A549 (cell line): ENCODE measurements around the gene CCDC9. TPM values are rescaled to one million over a fixed set of nuclear protein-coding genes. Genes with fewer than 3 reads are reported as not detected.
"Not testable (repeated sequence)": the region's sequence is repeated elsewhere in the genome, so short reads cannot be mapped to it uniquely, and the experiment has no call there.

Source experiments
- ATAC-seq, 2 experiments: fragments of 200-7000 bp in 1 of 2; fragments of >200 bp in 1 of 2; cut with Nextera tagmentation in 1 of 2; cut with Tn5 transposase in 1 of 2; 3 replicates each; pipeline versions ENCODE4 v1.8.0 to v1.9.1; 2018 to 2020; ENCODE audit warnings: mild to moderate bottlenecking in 1 of 2, moderate library complexity in 1 of 2
- CTCF ChIA-PET: fragments of 300-600 bp; sonication (Branson Sonifier 250); formaldehyde crosslinking; extraction: SDS; loops from one replicate; lab custom pipeline; 2021; ENCODE audit warnings: antibody characterized with exemption, inconsistent platforms; lab: Yijun Ruan, JAX
- POLR2A ChIA-PET: fragments of 350-600 bp; formaldehyde crosslinking; extraction: SDS; loops from one replicate; lab custom pipeline; 2021; ENCODE audit warnings: antibody characterized with exemption, inconsistent platforms; lab: Yijun Ruan, JAX
- DNase-seq, 2 experiments: peaks; one replicate each; pipeline versions ENCODE4 v3.0.0 to v3.0.0-alpha.2; 2011 to 2016; ENCODE audit warnings: low read depth in 1 of 2, low spot score in 1 of 2
- FAIRE-seq: peaks from 2 replicates; lab custom pipeline; 2011; peaks lifted over from hg19 to GRCh38; lab: Jason Lieb, UNC
- H3K27ac ChIP-seq, 2 experiments: fragments of >200 bp; sonication (Bioruptor Twin); formaldehyde crosslinking; 3 replicates each; pipeline ENCODE4 v1.5.1; 2016 to 2017
- H3K4me1 ChIP-seq: fragments of >200 bp; sonication (Bioruptor Twin); formaldehyde crosslinking; 3 replicates; pipeline ENCODE4 v1.6.1; 2016
- H3K4me2 ChIP-seq: fragments of >200 bp; sonication (Bioruptor Twin); formaldehyde crosslinking; 3 replicates; pipeline ENCODE4 v1.6.1; 2016
- H3K4me3 ChIP-seq: fragments of >200 bp; sonication (Bioruptor Twin); formaldehyde crosslinking; 3 replicates; pipeline ENCODE4 v1.5.1; 2016
- H3K9me3 ChIP-seq: fragments of >200 bp; sonication (Bioruptor Twin); formaldehyde crosslinking; 3 replicates; pipeline ENCODE4 v1.6.1; 2016
- CBX8 ChIP-seq: fragments of 200-600 bp; sonication (generic); IDR thresholded peaks from 2 replicates; pipeline ENCODE4 v1.6.1; 2016
- CEBPB ChIP-seq, 2 experiments: fragments of >200 bp in 1 of 2; sonication (Bioruptor Twin) in 1 of 2; formaldehyde crosslinking in 1 of 2; IDR thresholded peaks; 2 replicates each; pipeline ENCODE4 v1.6.1; 2012 to 2016
- ESRRA ChIP-seq: fragments of 150-350 bp; IDR thresholded peaks from 2 replicates; pipeline ENCODE4 v1.6.1; 2014; ENCODE audit warnings: mild to moderate bottlenecking, low read length, borderline replicate concordance
- HDAC2 ChIP-seq: fragments of 200-600 bp; sonication (generic); IDR thresholded peaks from 2 replicates; pipeline ENCODE4 v1.6.1; 2016
- JUN ChIP-seq, 2 experiments: fragments of >200 bp; sonication (Bioruptor Twin); formaldehyde crosslinking; IDR thresholded peaks; 2 replicates in 1 of 2; 3 replicates in 1 of 2; pipeline ENCODE4 v1.6.1; 2016 to 2017
- RFX5 ChIP-seq: fragments of 450-650 bp; IDR thresholded peaks from 2 replicates; pipeline ENCODE4 v1.7.1; 2014; ENCODE audit warnings: antibody characterized with exemption, mild to moderate bottlenecking, moderate library complexity
- WGBS: methylation state at CpG from one replicate; pipeline ENCODE4 v1.1.6; 2017; ENCODE audit errors: missing lambda C conversion rate; 5-methylcytosine and 5-hydroxymethylcytosine counted together
- polyA plus RNA-seq, 4 experiments: library from polyadenylated mRNA; depleted of rRNA in 3 of 4; stranded (reverse); fragments of >200 nt; fragmentation: RNase III in 1 of 4; extraction: RNeasy Plus Mini Kit Qiagen cat#74134 plus additional on column Dnase treatment in 1 of 4; gene quantifications; 2 replicates in 3 of 4; 3 replicates in 1 of 4; pipeline ENCODE4 v1.2.3, GENCODE V29; 2011 to 2017
- TF ChIP-seq, protein P1 (sequence below): fragments of 250-450 bp; sonication (Bioruptor Pico); IDR thresholded peaks from 2 replicates; pipeline ENCODE4 v1.5.0; 2020; ENCODE audit warnings: low read depth, mild to moderate bottlenecking, moderate library complexity
- TF ChIP-seq, protein P2 (sequence below): fragments of 200-600 bp; sonication (generic); IDR thresholded peaks from 2 replicates; pipeline ENCODE4 v1.6.1; 2016; ENCODE audit warnings: antibody characterized with exemption, mild to moderate bottlenecking, moderate library complexity
- TF ChIP-seq, protein P3 (sequence below): IDR thresholded peaks from 2 replicates; pipeline ENCODE4 v1.6.1; 2012
- TF ChIP-seq, protein P4 (sequence below): IDR thresholded peaks from 2 replicates; pipeline ENCODE4 v1.6.1; 2012

The CCDC9 gene
- polyA plus RNA-seq, 2 of the 4 experiments (the other 2 are of a cell fraction), result 9.4 to 24.6 TPM

DNA sequence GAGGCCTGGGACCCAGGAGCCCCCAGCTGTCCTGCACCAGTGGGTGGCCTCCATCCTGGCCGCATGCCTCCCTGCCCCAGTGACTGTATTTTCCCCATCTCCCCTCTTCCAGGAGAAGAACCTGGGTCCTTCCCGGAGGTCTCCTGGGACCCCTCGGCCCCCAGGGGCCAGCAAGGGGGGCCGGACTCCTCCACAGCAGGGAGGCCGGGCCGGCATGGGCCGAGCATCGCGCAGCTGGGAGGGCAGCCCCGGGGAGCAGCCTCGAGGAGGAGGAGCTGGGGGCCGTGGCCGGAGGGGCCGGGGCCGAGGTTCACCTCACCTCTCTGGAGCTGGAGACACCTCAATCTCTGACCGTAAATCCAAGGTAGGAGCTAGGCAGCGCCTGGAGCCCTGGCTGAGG lies 4.2 kb downstream of the CCDC9 start:
- ATAC-seq (no peak), FAIRE-seq (no peak), DNase-seq (no peak)
- H3K4me3 ChIP-seq, result no peak overlapping the region
- no peaks in the 10 kb centered on the region for H3K9me3 ChIP-seq
- WGBS, result 93% methylated on average over 17 of the region's 17 CpGs
- CTCF ChIA-PET, result interaction anchor here (1.0 to 5.1 kb wide), 11 partner anchors 10 to 131 kb away, joined by 3 to 30 read pairs (median 4); partner anchors contain the start of gene DHX34
- H3K4me2 ChIP-seq, result no peak overlapping the region
- no peak overlapping the region for H3K27ac ChIP-seq
- TF ChIP-seq, protein P1, sequence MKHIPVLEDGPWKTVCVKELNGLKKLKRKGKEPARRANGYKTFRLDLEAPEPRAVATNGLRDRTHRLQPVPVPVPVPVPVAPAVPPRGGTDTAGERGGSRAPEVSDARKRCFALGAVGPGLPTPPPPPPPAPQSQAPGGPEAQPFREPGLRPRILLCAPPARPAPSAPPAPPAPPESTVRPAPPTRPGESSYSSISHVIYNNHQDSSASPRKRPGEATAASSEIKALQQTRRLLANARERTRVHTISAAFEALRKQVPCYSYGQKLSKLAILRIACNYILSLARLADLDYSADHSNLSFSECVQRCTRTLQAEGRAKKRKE, result no peak
- TF ChIP-seq CBX8 (no peak), RFX5 (no peak), ESRRA (no peak)
- TF ChIP-seq, protein P2, sequence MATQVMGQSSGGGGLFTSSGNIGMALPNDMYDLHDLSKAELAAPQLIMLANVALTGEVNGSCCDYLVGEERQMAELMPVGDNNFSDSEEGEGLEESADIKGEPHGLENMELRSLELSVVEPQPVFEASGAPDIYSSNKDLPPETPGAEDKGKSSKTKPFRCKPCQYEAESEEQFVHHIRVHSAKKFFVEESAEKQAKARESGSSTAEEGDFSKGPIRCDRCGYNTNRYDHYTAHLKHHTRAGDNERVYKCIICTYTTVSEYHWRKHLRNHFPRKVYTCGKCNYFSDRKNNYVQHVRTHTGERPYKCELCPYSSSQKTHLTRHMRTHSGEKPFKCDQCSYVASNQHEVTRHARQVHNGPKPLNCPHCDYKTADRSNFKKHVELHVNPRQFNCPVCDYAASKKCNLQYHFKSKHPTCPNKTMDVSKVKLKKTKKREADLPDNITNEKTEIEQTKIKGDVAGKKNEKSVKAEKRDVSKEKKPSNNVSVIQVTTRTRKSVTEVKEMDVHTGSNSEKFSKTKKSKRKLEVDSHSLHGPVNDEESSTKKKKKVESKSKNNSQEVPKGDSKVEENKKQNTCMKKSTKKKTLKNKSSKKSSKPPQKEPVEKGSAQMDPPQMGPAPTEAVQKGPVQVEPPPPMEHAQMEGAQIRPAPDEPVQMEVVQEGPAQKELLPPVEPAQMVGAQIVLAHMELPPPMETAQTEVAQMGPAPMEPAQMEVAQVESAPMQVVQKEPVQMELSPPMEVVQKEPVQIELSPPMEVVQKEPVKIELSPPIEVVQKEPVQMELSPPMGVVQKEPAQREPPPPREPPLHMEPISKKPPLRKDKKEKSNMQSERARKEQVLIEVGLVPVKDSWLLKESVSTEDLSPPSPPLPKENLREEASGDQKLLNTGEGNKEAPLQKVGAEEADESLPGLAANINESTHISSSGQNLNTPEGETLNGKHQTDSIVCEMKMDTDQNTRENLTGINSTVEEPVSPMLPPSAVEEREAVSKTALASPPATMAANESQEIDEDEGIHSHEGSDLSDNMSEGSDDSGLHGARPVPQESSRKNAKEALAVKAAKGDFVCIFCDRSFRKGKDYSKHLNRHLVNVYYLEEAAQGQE, result no peak
- TF ChIP-seq, protein P3, sequence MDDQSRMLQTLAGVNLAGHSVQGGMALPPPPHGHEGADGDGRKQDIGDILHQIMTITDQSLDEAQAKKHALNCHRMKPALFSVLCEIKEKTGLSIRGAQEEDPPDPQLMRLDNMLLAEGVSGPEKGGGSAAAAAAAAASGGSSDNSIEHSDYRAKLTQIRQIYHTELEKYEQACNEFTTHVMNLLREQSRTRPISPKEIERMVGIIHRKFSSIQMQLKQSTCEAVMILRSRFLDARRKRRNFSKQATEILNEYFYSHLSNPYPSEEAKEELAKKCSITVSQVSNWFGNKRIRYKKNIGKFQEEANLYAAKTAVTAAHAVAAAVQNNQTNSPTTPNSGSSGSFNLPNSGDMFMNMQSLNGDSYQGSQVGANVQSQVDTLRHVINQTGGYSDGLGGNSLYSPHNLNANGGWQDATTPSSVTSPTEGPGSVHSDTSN, result no peak
- TF ChIP-seq, protein P4, sequence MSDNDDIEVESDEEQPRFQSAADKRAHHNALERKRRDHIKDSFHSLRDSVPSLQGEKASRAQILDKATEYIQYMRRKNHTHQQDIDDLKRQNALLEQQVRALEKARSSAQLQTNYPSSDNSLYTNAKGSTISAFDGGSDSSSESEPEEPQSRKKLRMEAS, result no peak
- H3K4me1 ChIP-seq, result peaks cover 16% of the 10 kb centered on the region
- POLR2A ChIA-PET, result interaction anchor here (2.3 kb wide), 1 partner anchor 14 kb away, joined by 17 read pairs; the partner anchor contains the start of gene INAFM1

DNA sequence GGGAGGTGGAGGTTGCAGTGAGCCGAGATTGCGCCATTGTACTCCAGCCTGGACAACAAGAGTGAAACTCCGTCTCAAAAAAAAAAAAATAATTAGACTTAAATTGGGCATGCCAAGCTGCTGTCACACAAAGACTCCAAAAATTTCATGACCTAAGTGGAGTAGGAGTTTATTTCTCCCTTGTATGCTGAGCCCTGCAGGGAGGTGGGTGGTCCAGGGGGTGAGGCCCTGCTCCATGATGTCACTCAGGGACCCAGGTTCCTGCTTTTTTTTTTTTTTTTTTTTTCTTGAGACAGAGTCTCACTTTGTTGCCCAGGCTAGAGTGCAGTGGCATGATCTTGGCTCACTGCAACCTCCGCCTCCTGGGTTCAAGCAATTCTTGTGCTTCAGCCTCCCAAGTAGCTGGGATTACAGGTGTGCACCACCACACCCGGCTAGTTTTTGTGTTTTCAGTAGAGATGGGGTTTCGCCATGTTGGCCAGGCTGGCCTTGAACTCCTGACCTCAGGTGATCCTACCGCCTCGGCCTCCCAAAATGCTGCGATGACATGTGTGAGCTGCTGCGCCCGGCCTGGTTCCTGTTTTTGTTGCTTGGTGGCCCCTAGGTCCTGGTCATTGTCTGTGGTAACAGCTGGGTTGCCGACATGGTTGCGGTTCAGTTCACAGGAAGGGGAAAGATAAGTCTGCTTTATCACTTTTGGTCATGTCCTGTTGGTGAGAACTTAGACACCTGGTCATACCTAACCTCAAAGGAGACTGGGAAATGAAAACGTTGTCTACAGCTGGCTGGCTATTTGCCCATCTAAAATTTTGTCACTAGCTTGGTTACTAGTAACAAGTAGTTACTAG lies 5.8 kb downstream of the CCDC9 start:
- ATAC-seq, H3K4me2 ChIP-seq, H3K9me3 ChIP-seq, H3K27ac ChIP-seq, DNase-seq, FAIRE-seq, H3K4me3 ChIP-seq: not testable (repeated sequence)
- CTCF ChIA-PET, result interaction anchor here (0.6 to 5.1 kb wide), 12 partner anchors 8 to 557 kb away, joined by 3 to 30 read pairs (median 4); partner anchors contain the start of gene DHX34
- H3K4me1 ChIP-seq, result peaks cover 13% of the 10 kb centered on the region
- WGBS, result 90% methylated on average over 14 of the region's 14 CpGs
- POLR2A ChIA-PET, result interaction anchor here (0.6 to 2.3 kb wide), 3 partner anchors 9 to 14 kb away, joined by 3 to 17 read pairs (median 4); partner anchors contain the start of gene INAFM1

DNA sequence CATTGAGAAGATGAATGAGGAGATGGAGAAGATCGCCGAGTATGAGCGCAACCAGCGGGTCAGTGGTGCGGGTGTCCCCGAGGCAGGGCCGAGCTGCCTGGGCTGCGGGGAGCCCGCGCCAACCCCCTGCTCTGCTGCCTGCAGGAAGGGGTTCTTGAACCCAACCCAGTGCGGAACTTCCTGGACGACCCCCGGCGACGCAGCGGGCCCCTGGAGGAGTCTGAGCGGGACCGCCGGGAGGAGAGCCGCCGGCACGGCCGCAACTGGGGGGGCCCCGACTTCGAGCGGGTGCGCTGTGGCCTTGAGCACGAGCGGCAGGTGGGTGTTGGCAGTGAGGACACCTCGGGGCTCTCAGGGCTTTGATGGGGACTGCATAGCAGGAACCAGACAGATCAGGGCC lies 8.3 kb downstream of the CCDC9 start:
- no peak overlapping the region for H3K4me2 ChIP-seq
- WGBS, result 93% methylated on average over 30 of the region's 30 CpGs
- H3K4me1 ChIP-seq, result no peaks in the 10 kb centered on the region
- H3K4me3 ChIP-seq, result no peak overlapping the region
- TF ChIP-seq HDAC2 (no peak), JUN (IDR thresholded peaks at IDR 0.05) (no peak), CEBPB (IDR thresholded peaks at IDR 0.05) (no peak)
- TF ChIP-seq, all 56 proteins: peak for 0
- ChIA-PET CTCF (interaction anchor here (0.7 to 1.1 kb wide), 2 partner anchors 17 to 384 kb away, joined by 3 read pairs; no protein-coding TSS in a partner anchor), POLR2A (interaction anchor here (1.9 kb wide), 1 partner anchor 9 kb away, joined by 12 read pairs; no protein-coding TSS in a partner anchor)
- ATAC-seq (no peak), FAIRE-seq (no peak), DNase-seq (no peak)
- H3K27ac ChIP-seq, result no peak overlapping the region
- H3K9me3 ChIP-seq, result no peaks in the 10 kb centered on the region
